Astrocyte (in vitro differentiated cells and primary cell): ENCODE measurements around the gene SLC2A13. TPM values are rescaled to one million over a fixed set of nuclear protein-coding genes. Genes with fewer than 3 reads are reported as not detected.

Experiments used
- DNase-seq: peaks from one replicate; pipeline ENCODE4 v3.0.0-alpha.2; 2010; ENCODE audit warnings: low read depth
- FAIRE-seq: peaks from 2 replicates; lab custom pipeline; 2011; peaks lifted over from hg19 to GRCh38; lab: Jason Lieb, UNC
- H2AFZ ChIP-seq: 2 replicates; pipeline ENCODE4 v1.6.0; 2012; ENCODE audit warnings: low read depth, low read length, inconsistent platforms
- H3K27ac ChIP-seq: 2 replicates; pipeline ENCODE4 v1.5.1; 2011; ENCODE audit warnings: low read depth, low read length, inconsistent platforms
- H3K27me3 ChIP-seq: 2 replicates; pipeline ENCODE4 v1.6.0; 2011; ENCODE audit warnings: low read length, inconsistent platforms; ENCODE audit not compliant: insufficient read depth
- H3K36me3 ChIP-seq: 2 replicates; pipeline ENCODE4 v1.5.1; 2011; ENCODE audit warnings: low read length, inconsistent platforms; ENCODE audit not compliant: insufficient read depth
- H3K4me1 ChIP-seq: 2 replicates; pipeline ENCODE4 v1.5.1; 2011; ENCODE audit warnings: low read length, inconsistent platforms; ENCODE audit not compliant: insufficient read depth
- H3K4me2 ChIP-seq: 2 replicates; pipeline ENCODE4 v1.6.0; 2012; ENCODE audit warnings: low read length, inconsistent platforms
- H3K4me3 ChIP-seq: 2 replicates; pipeline ENCODE4 v1.5.1; 2011; ENCODE audit warnings: low read depth, mild to moderate bottlenecking, low read length, inconsistent platforms; ENCODE audit not compliant: insufficient read depth
- H3K79me2 ChIP-seq: 2 replicates; pipeline ENCODE4 v1.6.0; 2012; ENCODE audit warnings: mild to moderate bottlenecking, low read length, inconsistent platforms; ENCODE audit not compliant: insufficient read depth
- H3K9ac ChIP-seq: 2 replicates; pipeline ENCODE4 v1.6.0; 2012; ENCODE audit warnings: mild to moderate bottlenecking, low read length, inconsistent platforms
- H3K9me3 ChIP-seq: 2 replicates; pipeline ENCODE4 v1.5.1; 2012; ENCODE audit warnings: low read depth, mild to moderate bottlenecking, low read length, inconsistent platforms; ENCODE audit not compliant: insufficient read depth
- H4K20me1 ChIP-seq: 2 replicates; pipeline ENCODE4 v1.6.0; 2012; ENCODE audit warnings: low read length, inconsistent platforms; ENCODE audit not compliant: insufficient read depth
- H3K27ac Mint-ChIP-seq: one replicate; pipeline ENCODE4 v1.8.0; 2021; ENCODE audit warnings: mild to moderate bottlenecking, mixed read lengths; ENCODE audit not compliant: unreplicated experiment
- H3K27me3 Mint-ChIP-seq: one replicate; pipeline ENCODE4 v1.8.0; 2021; ENCODE audit warnings: low read depth, mixed read lengths; ENCODE audit not compliant: unreplicated experiment
- H3K36me3 Mint-ChIP-seq: one replicate; pipeline ENCODE4 v1.8.0; 2021; ENCODE audit warnings: low read depth, mixed read lengths; ENCODE audit not compliant: unreplicated experiment
- H3K4me1 Mint-ChIP-seq: one replicate; pipeline ENCODE4 v1.8.0; 2021; ENCODE audit warnings: low read depth, mixed read lengths; ENCODE audit not compliant: unreplicated experiment
- H3K4me3 Mint-ChIP-seq: one replicate; pipeline ENCODE4 v1.8.0; 2021; ENCODE audit warnings: mild to moderate bottlenecking, moderate library complexity, mixed read lengths; ENCODE audit not compliant: unreplicated experiment
- H3K9me3 Mint-ChIP-seq: one replicate; pipeline ENCODE4 v1.8.0; 2021; ENCODE audit warnings: mild to moderate bottlenecking, mixed read lengths; ENCODE audit not compliant: unreplicated experiment
- CTCF ChIP-seq: IDR thresholded peaks from 2 replicates; pipeline ENCODE4 v1.5.1; 2011; ENCODE audit warnings: low read depth, mild to moderate bottlenecking, inconsistent platforms, low read length, moderate library complexity; ENCODE audit not compliant: insufficient read depth
- EZH2 ChIP-seq: IDR thresholded peaks from 2 replicates; pipeline ENCODE4 v1.6.1; 2012; ENCODE audit warnings: mild to moderate bottlenecking, low read length, inconsistent platforms; ENCODE audit not compliant: insufficient read depth
- total RNA-seq: library from RNA; stranded (reverse); gene quantifications from 2 replicates; pipeline ENCODE4 v1.2.1, GENCODE V29; 2021

The SLC2A13 gene
- total RNA-seq, 1 donor from 2014 or later: 10.2 TPM

GRCh38 chr12:40107098-40107802 lies 1.4 kb upstream of the SLC2A13 start:
- no peaks in the 10 kb centered on the region for H3K36me3 ChIP-seq
- H4K20me1 ChIP-seq: peaks cover 15% of the 10 kb centered on the region
- peak overlapping the region; percentile 92 for H3K4me2 ChIP-seq
- H3K4me1 ChIP-seq: peaks cover 10% of the 10 kb centered on the region
- TF ChIP-seq EZH2 (no peak), CTCF (peak; percentile 95)
- H3K9ac ChIP-seq: no peak overlapping the region
- peak overlapping the region; percentile 24 for H3K4me3 ChIP-seq
- FAIRE-seq (peak; percentile 55), DNase-seq (peak; percentile 36)
- H3K79me2 ChIP-seq: peaks cover 5% of the 10 kb centered on the region
- H3K9me3 ChIP-seq: no peaks in the 10 kb centered on the region
- Mint-ChIP-seq H3K4me3 (peak overlapping the region; percentile 64), H3K9me3 (no peaks in the 10 kb centered on the region), H3K27me3 (no peaks in the 10 kb centered on the region), H3K36me3 (peaks cover 2% of the 10 kb centered on the region), H3K27ac (no peak overlapping the region), H3K4me1 (peaks cover 9% of the 10 kb centered on the region)
- H3K27me3 ChIP-seq: peaks cover 3% of the 10 kb centered on the region
- no peak overlapping the region for H3K27ac ChIP-seq
- no peak overlapping the region for H2AFZ ChIP-seq

GRCh38 chr12:40106655-40107054 lies 774 bp upstream of the SLC2A13 start:
- H3K27ac Mint-ChIP-seq: peak overlapping the region; percentile 30

More at GRCh38 chr12:40106655-40107054, 774 bp upstream of the SLC2A13 start:
- H3K79me2 ChIP-seq: peaks cover 5% of the 10 kb centered on the region
- H3K36me3 Mint-ChIP-seq: peaks cover 2% of the 10 kb centered on the region
- peaks cover 3% of the 10 kb centered on the region for H3K27me3 ChIP-seq
- peak overlapping the region; percentile 92 for H3K4me2 ChIP-seq
- H3K4me1 ChIP-seq: peaks cover 10% of the 10 kb centered on the region
- H2AFZ ChIP-seq: no peak overlapping the region
- no peaks in the 10 kb centered on the region for H3K36me3 ChIP-seq
- no peak overlapping the region for H3K9ac ChIP-seq
- no peak for TF ChIP-seq CTCF
- no peak for TF ChIP-seq EZH2
- H3K4me3 Mint-ChIP-seq: peak overlapping the region; percentile 83
- no peaks in the 10 kb centered on the region for H3K9me3 Mint-ChIP-seq
- no peaks in the 10 kb centered on the region for H3K9me3 ChIP-seq
- H3K4me1 Mint-ChIP-seq: peaks cover 9% of the 10 kb centered on the region
- H3K27ac ChIP-seq: no peak overlapping the region
- FAIRE-seq: no peak
- peaks cover 15% of the 10 kb centered on the region for H4K20me1 ChIP-seq
- DNase-seq: no peak
- H3K4me3 ChIP-seq: no peak overlapping the region
- no peaks in the 10 kb centered on the region for H3K27me3 Mint-ChIP-seq
